Measurements from ENCODE around the gene AUP1. TPM values are rescaled to one million over a fixed set of nuclear protein-coding genes. Genes with fewer than 3 reads are reported as not detected.
A peak's percentile ranks its signal among the peaks of the same experiment; 100 is the strongest.

Gene AUP1
- polyA plus RNA-seq, 3 donors, result 130 to 385 (median 149) TPM

DNA sequence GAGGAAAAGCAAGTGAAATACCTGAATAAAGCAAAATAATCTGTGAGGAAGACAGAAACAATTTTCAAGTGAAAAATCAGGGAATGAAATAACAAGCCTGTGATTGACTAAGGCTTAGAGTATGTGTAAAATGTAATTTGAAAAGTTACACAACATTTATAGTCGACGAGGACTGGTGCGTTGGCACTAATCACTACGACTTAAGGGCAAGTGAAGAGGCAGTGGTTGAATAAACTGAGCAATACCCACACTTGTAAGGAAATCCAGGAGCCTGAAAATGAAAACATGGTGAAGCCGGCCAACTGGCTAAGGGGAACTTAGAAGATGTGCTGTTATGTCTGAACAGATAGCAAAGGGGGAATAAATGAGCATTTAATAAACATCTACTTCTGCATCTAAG, 38.4 kb upstream of the AUP1 start:
- no peaks in the 10 kb centered on the region for H3K79me2 ChIP-seq (ENCODE audit: insufficient read depth, low read length)
- WGBS (ENCODE audit: insufficient coverage), result 0% methylated on average over 1 of the region's 5 CpGs
- peak overlapping the region in 1 of 2 donors; percentile 21 for H3K27ac ChIP-seq (ENCODE audit: low read depth in 1 of 2, low read length in 2 of 2)
- H3K36me3 ChIP-seq (replicated peaks in 1 of 2; ENCODE audit: control insufficient read depth in 1 of 2, insufficient read depth in 2 of 2, low read length in 2 of 2), result no peaks in the 10 kb centered on the region
- H3K36me3 Mint-ChIP-seq, result peaks cover 0 to 4% of the 10 kb centered on the region in 2 donors
- no peak overlapping the region for H3K4me3 Mint-ChIP-seq
- no peaks in the 10 kb centered on the region for H3K27me3 Mint-ChIP-seq (ENCODE audit: low read depth in 3 of 3)
- peak overlapping the region in 5 of 7 donors; percentile 51 to 78 (median 57) for H3K27ac Mint-ChIP-seq
- TF ChIP-seq, protein P1, sequence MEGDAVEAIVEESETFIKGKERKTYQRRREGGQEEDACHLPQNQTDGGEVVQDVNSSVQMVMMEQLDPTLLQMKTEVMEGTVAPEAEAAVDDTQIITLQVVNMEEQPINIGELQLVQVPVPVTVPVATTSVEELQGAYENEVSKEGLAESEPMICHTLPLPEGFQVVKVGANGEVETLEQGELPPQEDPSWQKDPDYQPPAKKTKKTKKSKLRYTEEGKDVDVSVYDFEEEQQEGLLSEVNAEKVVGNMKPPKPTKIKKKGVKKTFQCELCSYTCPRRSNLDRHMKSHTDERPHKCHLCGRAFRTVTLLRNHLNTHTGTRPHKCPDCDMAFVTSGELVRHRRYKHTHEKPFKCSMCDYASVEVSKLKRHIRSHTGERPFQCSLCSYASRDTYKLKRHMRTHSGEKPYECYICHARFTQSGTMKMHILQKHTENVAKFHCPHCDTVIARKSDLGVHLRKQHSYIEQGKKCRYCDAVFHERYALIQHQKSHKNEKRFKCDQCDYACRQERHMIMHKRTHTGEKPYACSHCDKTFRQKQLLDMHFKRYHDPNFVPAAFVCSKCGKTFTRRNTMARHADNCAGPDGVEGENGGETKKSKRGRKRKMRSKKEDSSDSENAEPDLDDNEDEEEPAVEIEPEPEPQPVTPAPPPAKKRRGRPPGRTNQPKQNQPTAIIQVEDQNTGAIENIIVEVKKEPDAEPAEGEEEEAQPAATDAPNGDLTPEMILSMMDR (IDR thresholded peaks at IDR 0.05), result no peak
- H3K9me3 Mint-ChIP-seq, result peaks cover 0 to 3% (median 0%) of the 10 kb centered on the region in 7 donors
- H3K9ac ChIP-seq (ENCODE audit: insufficient read depth, low read length, poor library complexity, severe bottlenecking), result no peak overlapping the region
- H2AFZ ChIP-seq (ENCODE audit: insufficient read depth, low read depth, low read length, poor library complexity, severe bottlenecking), result peak overlapping the region; percentile 31
- no peak for DNase-seq
- no peaks in the 10 kb centered on the region for H3K27me3 ChIP-seq (ENCODE audit: control insufficient read depth in 2 of 2, insufficient read depth in 2 of 2, low read length in 2 of 2)
- no peak overlapping the region for H3K4me3 ChIP-seq (replicated peaks in 1 of 3; ENCODE audit: low read depth in 2 of 3, low read length in 3 of 3)
- peaks cover 61 to 69% of the 10 kb centered on the region in 2 donors for H3K4me1 ChIP-seq (ENCODE audit: control insufficient read depth in 1 of 2, insufficient read depth in 2 of 2, low read length in 2 of 2)
- H3K4me2 ChIP-seq (replicated peaks; ENCODE audit: extremely low read depth, low read length, poor library complexity, severe bottlenecking), result no peak overlapping the region
- intact Hi-C loops (cut with micrococcal nuclease), result no loop called here
- no peaks in the 10 kb centered on the region for H3K9me3 ChIP-seq (replicated peaks in 1 of 2; ENCODE audit: control insufficient read depth in 1 of 2, insufficient read depth in 1 of 2, low read length in 2 of 2)
- H3K4me1 Mint-ChIP-seq, result peaks cover 56% of the 10 kb centered on the region
- H4K20me1 ChIP-seq (ENCODE audit: insufficient read depth, low read length), result no peaks in the 10 kb centered on the region

DNA sequence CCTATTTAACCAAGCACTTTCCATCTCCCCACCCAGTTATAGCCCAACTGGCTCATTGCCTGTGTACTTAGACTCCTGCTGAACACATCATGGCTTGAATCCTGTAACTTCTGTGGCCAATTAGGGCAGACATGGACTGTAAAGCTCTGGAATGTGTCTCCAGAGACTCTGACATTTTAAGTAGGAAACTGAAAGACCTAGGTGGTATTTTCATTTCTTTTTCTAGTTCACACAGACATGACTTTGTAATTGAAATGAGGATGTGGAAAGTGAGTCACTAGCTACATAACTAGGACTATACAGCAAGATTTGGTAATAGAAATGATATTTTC, 37.2 kb upstream of the AUP1 start:
- Mint-ChIP-seq H3K4me1 (peaks cover 57% of the 10 kb centered on the region), H3K4me3 (peak overlapping the region; percentile 3 to 19), H3K27me3 (ENCODE audit: low read depth in 3 of 3) (no peaks in the 10 kb centered on the region), H3K27ac (peak overlapping the region; percentile 77 to 94 (median 91)), H3K36me3 (peaks cover 0 to 4% of the 10 kb centered on the region in 2 donors), H3K9me3 (peaks cover 0 to 3% (median 0%) of the 10 kb centered on the region in 7 donors)
- intact Hi-C loops (cut with micrococcal nuclease), result no loop called here
- Histone ChIP-seq H3K79me2 (ENCODE audit: insufficient read depth, low read length) (no peaks in the 10 kb centered on the region), H2AFZ (ENCODE audit: insufficient read depth, low read depth, low read length, poor library complexity, severe bottlenecking) (peak overlapping the region; percentile 52), H4K20me1 (ENCODE audit: insufficient read depth, low read length) (no peaks in the 10 kb centered on the region), H3K36me3 (replicated peaks in 1 of 2; ENCODE audit: control insufficient read depth in 1 of 2, insufficient read depth in 2 of 2, low read length in 2 of 2) (no peaks in the 10 kb centered on the region), H3K27me3 (ENCODE audit: control insufficient read depth in 2 of 2, insufficient read depth in 2 of 2, low read length in 2 of 2) (no peaks in the 10 kb centered on the region), H3K4me2 (replicated peaks; ENCODE audit: extremely low read depth, low read length, poor library complexity, severe bottlenecking) (peak overlapping the region; percentile 47), H3K9ac (ENCODE audit: insufficient read depth, low read length, poor library complexity, severe bottlenecking) (no peak overlapping the region), H3K4me1 (ENCODE audit: control insufficient read depth in 1 of 2, insufficient read depth in 2 of 2, low read length in 2 of 2) (peaks cover 62 to 69% of the 10 kb centered on the region in 2 donors), H3K27ac (ENCODE audit: low read depth in 1 of 2, low read length in 2 of 2) (peak overlapping the region in 1 of 2 donors; percentile 77), H3K9me3 (replicated peaks in 1 of 2; ENCODE audit: control insufficient read depth in 1 of 2, insufficient read depth in 1 of 2, low read length in 2 of 2) (no peaks in the 10 kb centered on the region), H3K4me3 (replicated peaks in 1 of 3; ENCODE audit: low read depth in 2 of 3, low read length in 3 of 3) (peak overlapping the region in 1 of 3 experiments; percentile 34)
- DNase-seq, result peak in 2 of 3 donors; percentile 53 to 62
- TF ChIP-seq, protein P1 (IDR thresholded peaks at IDR 0.05), result no peak
